Measurements from ENCODE around the gene SLC36A4.

Gene SLC36A4

DNA sequence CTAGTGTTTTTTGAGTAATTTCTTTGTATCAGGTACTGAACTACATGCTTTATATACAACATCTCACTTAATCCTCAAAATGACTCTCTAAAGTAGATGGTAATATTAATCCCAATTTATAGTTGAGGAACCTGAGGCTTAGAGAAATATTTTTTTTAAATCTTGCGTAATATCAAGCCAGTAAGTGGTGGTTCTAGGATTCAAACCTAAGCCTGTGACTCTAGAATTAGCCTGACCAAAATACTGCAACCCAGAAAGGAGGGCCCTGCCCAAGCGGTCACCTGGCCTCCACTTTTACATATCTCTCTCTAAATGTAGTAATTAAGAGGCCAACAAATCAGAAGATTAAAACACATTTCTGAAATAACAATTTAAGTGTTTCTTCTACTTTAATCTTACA, 28.6 kb downstream of the SLC36A4 start:
- H3K4me3 Mint-ChIP-seq, result no peak overlapping the region
- DNase-seq, result no peak

DNA sequence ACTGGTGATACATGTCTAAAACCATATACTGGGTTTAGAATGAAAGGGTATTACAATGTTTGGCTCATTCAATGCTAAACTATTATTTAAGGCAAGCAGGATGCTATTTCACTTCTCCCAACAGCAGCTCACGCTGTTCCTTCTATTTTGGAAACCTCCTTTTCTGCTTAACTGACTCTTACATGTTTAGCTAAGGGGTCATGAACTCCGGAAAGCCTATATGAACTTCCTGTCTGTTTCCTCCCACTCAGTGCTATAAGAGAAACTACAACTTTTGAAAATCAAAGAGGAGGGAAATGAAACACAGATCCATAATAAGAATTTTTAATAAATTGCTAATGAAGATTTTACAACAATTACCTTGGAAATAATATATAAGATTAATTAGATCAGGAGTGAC, 30.9 kb downstream of the SLC36A4 start:
- Mint-ChIP-seq H3K36me3 (ENCODE audit: low read depth) (peaks cover 41% of the 10 kb centered on the region), H3K4me1 (ENCODE audit: low read depth) (peaks cover 9% of the 10 kb centered on the region), H3K4me3 (no peak overlapping the region), H3K27ac (no peak overlapping the region), H3K9me3 (no peaks in the 10 kb centered on the region), H3K27me3 (no peaks in the 10 kb centered on the region)
- DNase-seq, result no peak

More for the DNA sequence above, 28.6 kb downstream of the SLC36A4 start:
- H3K9me3 Mint-ChIP-seq, result no peaks in the 10 kb centered on the region
- no peaks in the 10 kb centered on the region for H3K27me3 Mint-ChIP-seq
- H3K27ac Mint-ChIP-seq, result no peak overlapping the region
- peaks cover 9% of the 10 kb centered on the region for H3K4me1 Mint-ChIP-seq (ENCODE audit: low read depth)
- peaks cover 22% of the 10 kb centered on the region for H3K36me3 Mint-ChIP-seq (ENCODE audit: low read depth)

DNA sequence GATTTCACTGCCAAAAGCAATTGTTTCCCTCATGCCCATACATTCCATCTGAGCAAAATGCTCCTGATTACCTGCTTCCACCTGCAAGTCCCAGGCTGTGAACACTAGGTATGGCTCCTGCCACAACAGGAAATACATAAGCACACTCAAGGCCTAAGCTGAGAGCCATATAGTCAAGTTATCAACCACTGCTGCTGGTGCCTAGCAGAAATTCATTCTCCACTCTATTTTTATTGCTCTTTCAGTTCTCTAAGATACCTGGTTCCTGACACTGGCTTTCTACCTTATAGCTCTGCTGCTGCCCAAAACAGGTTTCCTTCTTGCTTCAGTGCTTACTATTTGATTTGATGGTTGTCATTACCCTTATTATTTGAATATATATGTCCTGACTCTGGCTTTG, 31.6 kb downstream of the SLC36A4 start:
- no peak overlapping the region for H3K4me3 Mint-ChIP-seq
- no peak for DNase-seq
- H3K27ac Mint-ChIP-seq, result peak overlapping the region; percentile 14
- peaks cover 47% of the 10 kb centered on the region for H3K36me3 Mint-ChIP-seq (ENCODE audit: low read depth)
- no peaks in the 10 kb centered on the region for H3K9me3 Mint-ChIP-seq
- H3K27me3 Mint-ChIP-seq, result no peaks in the 10 kb centered on the region
- H3K4me1 Mint-ChIP-seq (ENCODE audit: low read depth), result peaks cover 9% of the 10 kb centered on the region

DNA sequence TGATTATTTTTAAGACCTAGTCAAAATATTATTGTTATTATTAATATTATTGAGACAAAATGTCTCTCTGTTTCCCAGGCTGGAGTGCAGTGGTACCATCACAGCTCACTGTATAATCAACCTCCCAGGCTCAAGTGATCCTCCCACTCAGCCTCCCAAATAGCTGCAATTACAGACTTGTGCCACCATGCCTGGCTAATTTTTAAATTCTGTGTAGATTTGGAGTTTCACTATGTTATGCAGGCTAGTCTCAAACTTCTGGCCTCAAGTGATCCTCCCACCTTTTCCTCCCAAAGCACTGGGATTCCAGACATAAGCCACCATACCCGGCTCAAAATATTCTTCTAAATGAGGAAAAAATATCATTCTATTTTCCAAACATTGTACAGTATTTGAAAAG, 37.0 kb downstream of the SLC36A4 start:
- no peaks in the 10 kb centered on the region for H3K4me1 Mint-ChIP-seq (ENCODE audit: low read depth)
- H3K27me3 Mint-ChIP-seq, result no peaks in the 10 kb centered on the region
- H3K36me3 Mint-ChIP-seq (ENCODE audit: low read depth), result peaks cover 73% of the 10 kb centered on the region
- H3K27ac Mint-ChIP-seq, result no peak overlapping the region
- no peak overlapping the region for H3K4me3 Mint-ChIP-seq
- no peak for DNase-seq
- peaks cover 11% of the 10 kb centered on the region for H3K9me3 Mint-ChIP-seq

DNA sequence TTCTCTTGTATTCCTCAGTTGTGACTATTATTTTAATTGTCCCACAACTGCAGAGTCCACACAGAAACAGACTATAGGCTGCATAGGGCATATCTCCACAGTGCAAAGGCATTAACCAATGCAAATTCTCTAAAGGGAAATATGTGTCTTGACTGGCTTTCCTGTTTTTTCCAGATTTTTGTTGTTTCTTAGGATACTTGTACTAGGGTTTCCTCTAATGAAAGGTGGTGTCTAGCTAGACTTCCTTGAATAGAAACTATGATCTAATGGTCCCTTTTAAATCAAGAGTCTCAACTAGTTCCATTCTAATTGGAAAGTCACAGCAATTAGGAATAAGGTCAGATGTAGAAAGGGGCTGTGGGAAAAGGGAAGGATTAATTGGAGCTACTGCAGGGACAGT, 37.6 kb downstream of the SLC36A4 start:
- no peaks in the 10 kb centered on the region for H3K27me3 Mint-ChIP-seq
- H3K27ac Mint-ChIP-seq, result no peak overlapping the region
- DNase-seq, result no peak
- no peak overlapping the region for H3K4me3 Mint-ChIP-seq
- peaks cover 77% of the 10 kb centered on the region for H3K36me3 Mint-ChIP-seq (ENCODE audit: low read depth)
- H3K4me1 Mint-ChIP-seq (ENCODE audit: low read depth), result no peaks in the 10 kb centered on the region
- H3K9me3 Mint-ChIP-seq, result peaks cover 11% of the 10 kb centered on the region

DNA sequence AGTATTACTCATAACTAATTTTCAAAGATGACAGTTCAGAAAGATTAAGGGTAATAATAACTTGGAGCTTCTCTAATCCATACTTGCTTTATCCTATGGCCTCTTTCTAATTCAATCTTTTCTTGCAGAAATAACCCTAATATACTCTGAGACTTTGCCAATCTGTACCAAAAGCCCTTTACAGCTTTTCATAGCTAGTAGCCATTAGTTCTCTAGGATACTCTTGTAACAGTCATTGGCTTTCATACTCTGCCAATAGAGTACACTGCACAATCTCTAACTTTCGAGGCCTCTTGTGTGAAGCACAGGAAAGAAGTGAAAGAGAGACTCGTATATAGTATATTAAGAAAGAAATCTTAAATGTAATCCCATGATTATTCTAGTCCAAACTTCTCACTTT, 38.1 kb downstream of the SLC36A4 start:
- Mint-ChIP-seq H3K27ac (no peak overlapping the region), H3K27me3 (no peaks in the 10 kb centered on the region), H3K36me3 (ENCODE audit: low read depth) (peaks cover 74% of the 10 kb centered on the region), H3K9me3 (peaks cover 11% of the 10 kb centered on the region), H3K4me1 (ENCODE audit: low read depth) (no peaks in the 10 kb centered on the region), H3K4me3 (no peak overlapping the region)
- DNase-seq, result no peak

DNA sequence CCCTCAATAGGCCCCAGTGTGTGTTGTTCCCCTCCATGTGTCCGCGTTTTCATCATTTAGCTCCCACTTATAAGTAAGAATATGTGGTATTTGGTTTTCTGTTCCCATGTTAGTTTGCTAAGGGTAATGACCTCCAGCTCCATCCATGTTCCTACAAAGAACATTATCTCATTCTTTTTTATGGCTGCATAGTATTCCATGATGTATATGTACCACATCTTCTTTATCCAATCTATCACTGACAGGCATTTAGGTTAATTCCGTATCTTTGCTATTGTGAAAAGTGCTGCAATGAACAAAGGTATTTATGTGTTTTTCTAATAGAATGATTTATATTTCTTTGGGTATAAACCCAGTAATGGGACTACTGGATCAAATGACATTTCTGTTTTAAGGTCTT, 42.1 kb downstream of the SLC36A4 start:
- H3K9me3 Mint-ChIP-seq, result peaks cover 11% of the 10 kb centered on the region
- H3K4me3 Mint-ChIP-seq, result no peak overlapping the region
- H3K27me3 Mint-ChIP-seq, result no peaks in the 10 kb centered on the region
- no peak overlapping the region for H3K27ac Mint-ChIP-seq
- no peaks in the 10 kb centered on the region for H3K4me1 Mint-ChIP-seq (ENCODE audit: low read depth)
- no peak for DNase-seq
- H3K36me3 Mint-ChIP-seq (ENCODE audit: low read depth), result peaks cover 53% of the 10 kb centered on the region

DNA sequence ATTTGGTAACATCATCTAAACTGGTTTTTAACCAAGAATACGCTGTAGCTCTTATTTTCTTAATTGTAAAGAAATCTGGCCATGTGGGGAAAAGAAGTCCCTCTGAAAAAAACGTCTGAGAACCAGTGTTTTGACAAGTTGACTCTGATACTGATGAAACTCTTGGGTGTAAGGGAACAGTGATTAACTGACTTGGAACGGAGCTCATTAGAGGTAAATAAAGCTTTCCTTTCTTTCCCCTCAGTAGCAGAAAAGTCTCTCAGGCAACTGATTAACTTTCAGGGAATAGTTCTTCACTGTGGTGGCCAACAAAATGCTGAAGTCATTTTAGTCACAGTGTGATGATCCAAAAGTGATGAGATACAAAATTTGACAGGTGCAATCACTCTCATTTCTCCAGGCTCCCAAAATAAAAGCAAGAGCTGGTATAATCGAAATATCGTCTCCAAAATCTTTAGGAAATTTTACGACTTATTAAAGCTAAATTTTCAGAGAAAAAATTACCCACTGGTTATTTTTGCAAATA, 52.3 kb downstream of the SLC36A4 start:
- H3K27ac Mint-ChIP-seq, result no peak overlapping the region
- no peak for DNase-seq
- H3K4me3 Mint-ChIP-seq, result no peak overlapping the region
- H3K27me3 Mint-ChIP-seq, result no peaks in the 10 kb centered on the region
- peaks cover 22% of the 10 kb centered on the region for H3K36me3 Mint-ChIP-seq (ENCODE audit: low read depth)
- H3K4me1 Mint-ChIP-seq (ENCODE audit: low read depth), result no peaks in the 10 kb centered on the region
- no peaks in the 10 kb centered on the region for H3K9me3 Mint-ChIP-seq

DNA sequence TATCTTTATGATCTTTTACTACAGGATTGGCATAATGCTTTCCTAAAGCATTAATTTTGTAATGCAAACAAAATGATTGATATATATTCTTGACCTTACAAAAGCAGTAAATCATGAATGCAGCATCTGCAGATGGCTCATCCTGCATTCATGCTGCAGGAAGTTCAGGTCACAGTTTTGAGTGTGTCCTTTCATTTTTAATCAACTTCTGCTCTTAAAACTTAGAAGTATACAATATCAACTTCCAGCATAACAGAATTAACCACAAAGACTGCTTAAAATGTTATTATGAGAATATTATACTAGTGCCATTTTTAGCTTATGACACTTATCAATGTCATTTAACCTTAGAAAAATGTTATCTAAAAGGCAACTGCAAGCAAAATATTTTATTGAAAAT, 54.0 kb downstream of the SLC36A4 start:
- Mint-ChIP-seq H3K9me3 (no peaks in the 10 kb centered on the region), H3K27me3 (no peaks in the 10 kb centered on the region), H3K36me3 (ENCODE audit: low read depth) (peaks cover 14% of the 10 kb centered on the region), H3K4me3 (no peak overlapping the region), H3K27ac (no peak overlapping the region), H3K4me1 (ENCODE audit: low read depth) (no peaks in the 10 kb centered on the region)
- no peak for DNase-seq

DNA sequence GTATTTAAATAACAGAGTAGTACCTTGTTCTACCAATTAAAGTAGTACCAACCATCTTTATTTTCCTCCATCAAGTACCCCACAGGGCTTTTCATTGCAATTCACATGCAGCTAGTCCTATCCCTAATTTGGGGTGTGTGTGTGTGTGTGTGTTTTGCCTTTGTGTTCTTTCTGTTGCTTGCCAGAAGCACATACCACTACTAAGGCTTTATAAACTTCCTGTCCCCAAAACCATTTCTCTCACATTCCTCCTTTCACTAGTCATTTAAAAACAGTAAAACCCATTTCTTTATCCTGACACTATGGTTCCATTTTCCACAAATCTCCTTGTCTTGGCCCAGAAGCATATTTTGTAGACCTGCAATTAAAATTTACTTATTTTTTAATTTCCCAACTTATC, 54.6 kb downstream of the SLC36A4 start:
- no peaks in the 10 kb centered on the region for H3K9me3 Mint-ChIP-seq

DNA sequence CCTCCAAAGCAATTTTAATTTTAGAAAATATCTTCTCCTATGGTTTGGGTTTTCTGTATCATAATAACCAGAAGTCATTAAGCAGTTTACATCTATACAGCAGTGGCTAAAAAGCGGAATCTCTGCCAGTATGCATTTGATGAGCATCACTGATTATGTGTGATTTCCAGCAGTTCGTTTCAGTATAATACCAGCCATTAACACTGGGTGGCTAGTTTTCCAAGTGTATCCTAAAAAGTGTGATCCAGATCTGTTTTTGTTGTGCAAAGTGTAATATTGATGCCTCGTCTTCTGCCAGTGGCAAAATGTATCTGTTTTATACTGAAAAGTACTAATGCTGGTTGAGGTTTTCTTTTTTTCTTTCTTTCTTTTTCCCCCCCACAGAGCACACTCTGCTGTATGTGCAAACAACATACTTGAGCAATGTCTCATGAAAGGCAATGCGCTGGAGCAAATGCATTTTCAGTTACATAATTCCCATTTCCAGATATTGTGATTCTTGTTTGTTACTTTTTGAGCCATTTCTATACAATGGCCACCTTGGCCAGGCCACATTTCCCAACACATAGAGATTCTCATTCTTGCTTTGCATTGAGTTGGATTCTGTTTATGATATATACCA, 64.2 kb downstream of the SLC36A4 start:
- Mint-ChIP-seq H3K9me3 (no peaks in the 10 kb centered on the region), H3K36me3 (ENCODE audit: low read depth) (no peaks in the 10 kb centered on the region), H3K4me3 (no peak overlapping the region), H3K27me3 (no peaks in the 10 kb centered on the region), H3K27ac (no peak overlapping the region), H3K4me1 (ENCODE audit: low read depth) (no peaks in the 10 kb centered on the region)
- DNase-seq, result no peak

More for the DNA sequence above, 54.6 kb downstream of the SLC36A4 start:
- no peak for DNase-seq
- Mint-ChIP-seq H3K36me3 (ENCODE audit: low read depth) (peaks cover 14% of the 10 kb centered on the region), H3K27me3 (no peaks in the 10 kb centered on the region), H3K4me3 (no peak overlapping the region), H3K4me1 (ENCODE audit: low read depth) (no peaks in the 10 kb centered on the region), H3K27ac (no peak overlapping the region)

DNA sequence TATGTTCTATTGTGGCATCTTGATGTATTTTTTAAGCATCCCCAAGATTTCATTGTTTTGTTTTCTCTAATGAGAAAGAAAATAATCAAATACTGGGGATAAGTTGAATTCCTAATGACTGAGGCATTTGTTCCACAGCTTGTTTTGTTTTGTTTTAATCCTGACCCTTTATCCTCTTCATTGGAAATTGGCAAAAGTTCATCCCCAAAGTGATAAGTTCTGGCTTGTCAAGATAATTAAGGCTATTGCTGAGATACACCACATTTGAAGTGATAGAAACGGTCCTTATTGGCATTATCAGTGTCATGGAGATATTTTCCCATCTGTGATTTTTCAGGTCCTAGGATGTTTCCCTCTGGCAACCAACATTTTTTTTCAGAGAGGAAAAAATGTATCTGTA, 65.0 kb downstream of the SLC36A4 start:
- Mint-ChIP-seq H3K9me3 (no peaks in the 10 kb centered on the region), H3K27me3 (no peaks in the 10 kb centered on the region), H3K36me3 (ENCODE audit: low read depth) (no peaks in the 10 kb centered on the region), H3K4me1 (ENCODE audit: low read depth) (no peaks in the 10 kb centered on the region), H3K4me3 (no peak overlapping the region), H3K27ac (no peak overlapping the region)
- DNase-seq, result no peak

DNA sequence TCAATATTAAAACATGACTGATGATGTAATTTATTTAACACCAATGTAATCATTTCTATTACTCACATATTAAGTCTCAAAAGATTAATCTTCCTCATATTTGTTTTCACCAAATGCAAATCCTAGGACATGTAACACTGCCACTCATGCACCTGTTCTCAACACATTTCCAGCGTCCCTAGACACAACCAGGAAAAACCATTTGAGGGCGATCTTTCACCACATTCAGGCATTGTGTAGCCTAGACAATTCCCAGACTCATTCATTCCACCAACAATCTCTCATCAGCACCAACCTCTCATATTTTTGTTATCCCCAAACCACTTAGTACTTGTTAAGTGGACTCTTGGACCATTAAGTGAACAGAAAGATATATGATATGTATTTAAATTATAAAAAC, 66.1 kb downstream of the SLC36A4 start:
- Mint-ChIP-seq H3K27ac (no peak overlapping the region), H3K4me1 (ENCODE audit: low read depth) (no peaks in the 10 kb centered on the region), H3K9me3 (no peaks in the 10 kb centered on the region), H3K36me3 (ENCODE audit: low read depth) (no peaks in the 10 kb centered on the region), H3K4me3 (no peak overlapping the region), H3K27me3 (peaks cover 6% of the 10 kb centered on the region)
- no peak for DNase-seq

DNA sequence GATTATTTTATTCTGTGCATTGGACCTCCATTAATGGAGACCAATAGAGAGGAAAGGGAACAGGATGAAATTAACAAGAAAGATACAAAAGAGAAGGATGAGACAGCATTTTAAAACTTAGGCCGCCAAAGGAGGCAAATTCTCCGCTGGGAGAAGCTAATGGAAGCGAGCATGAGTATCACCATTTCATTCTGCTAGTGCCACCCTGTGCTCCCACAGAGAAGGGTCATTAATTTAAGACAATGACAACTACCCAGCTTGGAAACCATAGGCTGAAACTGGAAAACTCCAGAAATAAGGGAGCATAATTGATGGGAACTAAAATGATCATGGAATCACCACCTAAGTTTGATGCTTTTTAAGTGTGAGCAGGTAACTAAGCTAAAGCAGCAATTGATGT, 69.2 kb downstream of the SLC36A4 start:
- peaks cover 14% of the 10 kb centered on the region for H3K27me3 Mint-ChIP-seq
- peaks cover 5% of the 10 kb centered on the region for H3K9me3 Mint-ChIP-seq
- H3K4me3 Mint-ChIP-seq, result no peak overlapping the region
- H3K27ac Mint-ChIP-seq, result no peak overlapping the region
- no peaks in the 10 kb centered on the region for H3K4me1 Mint-ChIP-seq (ENCODE audit: low read depth)
- DNase-seq, result no peak
- H3K36me3 Mint-ChIP-seq (ENCODE audit: low read depth), result no peaks in the 10 kb centered on the region

DNA sequence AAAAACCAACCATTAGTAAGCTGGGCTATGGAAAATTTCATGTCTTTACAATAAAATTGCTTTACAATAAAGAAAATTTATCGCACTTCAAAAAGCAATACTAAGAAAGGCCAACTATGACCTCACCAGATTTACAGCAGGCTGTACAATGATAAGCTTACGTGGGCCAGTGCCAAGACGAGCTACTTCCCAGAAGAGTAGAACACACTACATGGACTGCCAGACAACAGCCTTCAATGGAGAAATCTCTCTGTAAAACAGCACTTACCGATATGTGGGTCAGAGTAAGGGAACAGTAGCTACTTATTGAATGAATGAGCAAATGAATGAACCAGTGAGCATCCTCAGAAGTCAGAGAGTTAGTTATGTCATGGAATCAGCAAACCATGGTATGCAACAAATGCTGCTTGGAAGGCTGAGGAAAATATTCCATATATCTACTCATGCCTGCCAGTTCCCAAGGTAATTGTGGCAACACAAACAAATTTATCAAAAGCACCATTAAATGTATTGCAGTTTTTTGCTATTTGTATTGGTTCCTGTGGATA, 74.4 kb downstream of the SLC36A4 start:
- H3K27ac Mint-ChIP-seq, result no peak overlapping the region
- no peaks in the 10 kb centered on the region for H3K4me1 Mint-ChIP-seq (ENCODE audit: low read depth)
- peaks cover 27% of the 10 kb centered on the region for H3K27me3 Mint-ChIP-seq
- H3K4me3 Mint-ChIP-seq, result no peak overlapping the region
- no peaks in the 10 kb centered on the region for H3K36me3 Mint-ChIP-seq (ENCODE audit: low read depth)
- DNase-seq, result no peak
- peaks cover 5% of the 10 kb centered on the region for H3K9me3 Mint-ChIP-seq

Measured in activated T-cell treated with anti-CD3 and anti-CD28 coated beads, Interleukin-2, amount 50 U/mL, for 24 hours (primary cell).